Progenitor cell of endocrine pancreas (in vitro differentiated cells): ENCODE measurements around the gene PLXNC1. TPM values are rescaled to one million over a fixed set of nuclear protein-coding genes. Genes with fewer than 3 reads are reported as not detected.

Experiments used
- DNase-seq: peaks from one replicate; pipeline ENCODE4 v3.0.0; 2021; ENCODE audit warnings: low spot score; ENCODE audit not compliant: unreplicated experiment
- H3K27ac Mint-ChIP-seq: 2 replicates; pipeline ENCODE4 v1.8.0; 2021; ENCODE audit warnings: mild to moderate bottlenecking, moderate library complexity, mixed read lengths
- H3K27me3 Mint-ChIP-seq: 2 replicates; pipeline ENCODE4 v1.8.0; 2021; ENCODE audit warnings: mixed read lengths
- H3K36me3 Mint-ChIP-seq: 2 replicates; pipeline ENCODE4 v1.8.0; 2022; ENCODE audit warnings: mixed read lengths; ENCODE audit not compliant: insufficient read depth
- H3K4me1 Mint-ChIP-seq: 2 replicates; pipeline ENCODE4 v1.8.0; 2021; ENCODE audit warnings: low read depth, mixed read lengths
- H3K4me3 Mint-ChIP-seq: 2 replicates; pipeline ENCODE4 v1.8.0; 2021; ENCODE audit warnings: low read depth, mild to moderate bottlenecking, moderate library complexity, mixed read lengths
- H3K9me3 Mint-ChIP-seq: 2 replicates; pipeline ENCODE4 v1.8.0; 2021; ENCODE audit warnings: low read depth, mixed read lengths
- CTCF ChIP-seq: fragments of 200-600 bp; sonication (generic); IDR thresholded peaks from one replicate; pipeline ENCODE4 v1.5.0; 2021; ENCODE audit warnings: antibody characterized with exemption, mild to moderate bottlenecking; ENCODE audit not compliant: unreplicated experiment
- total RNA-seq: library from RNA; stranded (reverse); gene quantifications from 2 replicates; pipeline ENCODE4 v1.2.1, GENCODE V29; 2021

PLXNC1 gene
- total RNA-seq, 1 donor from 2014 or later: 25.7 TPM

- Mint-ChIP-seq H3K36me3 (peaks cover 3% of the 10 kb centered on the region), H3K27ac (no peak overlapping the region), H3K4me1 (peaks cover 25% of the 10 kb centered on the region), H3K27me3 (no peaks in the 10 kb centered on the region), H3K9me3 (no peaks in the 10 kb centered on the region), H3K4me3 (no peak overlapping the region)
- TF ChIP-seq CTCF: no peak
- DNase-seq: no peak
Measured at GRCh38 chr12:94170690-94171594, 22.6 kb downstream of the PLXNC1 start.

GRCh38 chr12:94171595-94171930, 23.2 kb downstream of the PLXNC1 start:
- TF ChIP-seq CTCF: no peak
- Mint-ChIP-seq H3K27ac (no peak overlapping the region), H3K4me3 (no peak overlapping the region), H3K36me3 (peaks cover 3% of the 10 kb centered on the region), H3K27me3 (no peaks in the 10 kb centered on the region), H3K9me3 (no peaks in the 10 kb centered on the region), H3K4me1 (peaks cover 25% of the 10 kb centered on the region)
- DNase-seq: no peak

GRCh38 chr12:94172031-94172430, 23.7 kb downstream of the PLXNC1 start:
- Mint-ChIP-seq H3K9me3 (no peaks in the 10 kb centered on the region), H3K36me3 (peaks cover 3% of the 10 kb centered on the region), H3K27me3 (no peaks in the 10 kb centered on the region), H3K4me1 (peaks cover 25% of the 10 kb centered on the region), H3K27ac (no peak overlapping the region), H3K4me3 (no peak overlapping the region)
- TF ChIP-seq CTCF: no peak
- DNase-seq: no peak

- TF ChIP-seq CTCF: no peak
- DNase-seq: no peak
- no peak overlapping the region for H3K4me3 Mint-ChIP-seq
- no peaks in the 10 kb centered on the region for H3K27me3 Mint-ChIP-seq
- H3K36me3 Mint-ChIP-seq: peaks cover 7% of the 10 kb centered on the region
- H3K27ac Mint-ChIP-seq: no peak overlapping the region
- H3K9me3 Mint-ChIP-seq: peaks cover 5% of the 10 kb centered on the region
- peaks cover 22% of the 10 kb centered on the region for H3K4me1 Mint-ChIP-seq
Measured at GRCh38 chr12:94172973-94173372, 24.6 kb downstream of the PLXNC1 start.

GRCh38 chr12:94173660-94174265, 25.4 kb downstream of the PLXNC1 start:
- H3K27ac Mint-ChIP-seq: no peak overlapping the region
- DNase-seq: no peak
- peaks cover 17% of the 10 kb centered on the region for H3K4me1 Mint-ChIP-seq
- peaks cover 10% of the 10 kb centered on the region for H3K9me3 Mint-ChIP-seq
- H3K36me3 Mint-ChIP-seq: peaks cover 12% of the 10 kb centered on the region
- no peaks in the 10 kb centered on the region for H3K27me3 Mint-ChIP-seq
- no peak for TF ChIP-seq CTCF
- no peak overlapping the region for H3K4me3 Mint-ChIP-seq
